Heart left ventricle (tissue), 13 donors: ENCODE results near the gene MVB12B.

ENCODE experiments used
- POLR2A ChIP-seq, 2 donors: fragments of 450-650 bp; IDR thresholded peaks; one replicate each; pipeline ENCODE4 v1.6.1; 2017; ENCODE audit warnings: antibody characterized with exemption in 2 of 2, mild to moderate bottlenecking in 2 of 2, moderate library complexity in 2 of 2
- TF ChIP-seq, protein P1 (sequence below), 12 donors: fragments of 200-600 bp; sonication (generic) in 4 of 12; IDR thresholded peaks; one replicate each; pipeline versions ENCODE4 v1.5.0 to v1.8.0; 2018 to 2022; ENCODE audit warnings: antibody characterized with exemption in 12 of 12, mild to moderate bottlenecking in 5 of 12
- donor health status: ischemic (EF 13 %, LVEDD 7.1; RV severe dilation, severe dysfunction).
- donor health status: DM: no; HTN: yes; CAD: no.
- donor health status: DM: no; HTN: no; CAD: no.
- donor health status: ischemic (EF 25% LVEDD 6.9; RV normal size, moderate dysfunction).
- donor health status: ischemic (EF 25% LVEDD 5.7; RV mildly dilated, moderate dysfunction).
- donor health status: ischemic (EF 35%, LVEDD 5.7; RV mildly dilated, moderate dysfunction).
- donor health status: nonischemic (EF 11% LVEDD 7.7; RV severe dilation, severe dysfunction).
- donor health status: DM: yes; HTN: yes; CAD: no.
- donor health status: PGD.
- donor health status: ischemic (EF 29% LVEDD 5.4; RV normal size, mild dysfunction).
- donor health status: nonischemic (EF 23%, LVEDD 6.1; RV moderate dilation, normal function).

DNA sequence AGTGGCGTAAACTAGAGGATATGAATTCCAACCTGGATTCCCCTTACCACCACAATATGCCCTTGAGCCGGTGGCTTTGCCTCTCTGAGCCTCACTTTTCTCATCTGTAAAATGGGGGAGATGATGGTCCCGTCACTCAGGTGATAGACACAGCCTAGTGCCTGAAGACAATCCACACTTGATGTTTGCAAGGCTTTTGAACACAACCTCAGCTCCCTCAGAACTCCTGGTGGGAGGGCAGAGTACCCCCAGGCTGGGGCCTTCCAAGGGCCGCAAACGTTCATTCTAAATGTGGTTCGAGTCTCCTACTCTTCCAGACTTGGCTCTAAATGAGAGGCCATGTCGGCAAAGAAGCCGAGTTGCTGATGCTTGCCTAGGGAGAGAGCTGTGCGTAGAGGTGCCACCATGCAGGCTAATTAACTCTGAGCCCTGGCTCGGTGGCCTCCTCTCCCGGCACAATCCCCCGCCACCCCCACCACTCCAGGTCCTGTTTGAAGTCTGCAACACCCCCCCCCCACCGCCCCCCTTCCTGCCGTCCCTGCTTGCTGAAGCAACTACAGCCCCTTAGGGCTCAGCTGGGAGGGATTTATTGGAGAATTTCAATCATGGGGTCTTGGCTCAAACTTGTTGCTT lies 189.4 kb downstream of the MVB12B start:
- TF ChIP-seq, protein P1, sequence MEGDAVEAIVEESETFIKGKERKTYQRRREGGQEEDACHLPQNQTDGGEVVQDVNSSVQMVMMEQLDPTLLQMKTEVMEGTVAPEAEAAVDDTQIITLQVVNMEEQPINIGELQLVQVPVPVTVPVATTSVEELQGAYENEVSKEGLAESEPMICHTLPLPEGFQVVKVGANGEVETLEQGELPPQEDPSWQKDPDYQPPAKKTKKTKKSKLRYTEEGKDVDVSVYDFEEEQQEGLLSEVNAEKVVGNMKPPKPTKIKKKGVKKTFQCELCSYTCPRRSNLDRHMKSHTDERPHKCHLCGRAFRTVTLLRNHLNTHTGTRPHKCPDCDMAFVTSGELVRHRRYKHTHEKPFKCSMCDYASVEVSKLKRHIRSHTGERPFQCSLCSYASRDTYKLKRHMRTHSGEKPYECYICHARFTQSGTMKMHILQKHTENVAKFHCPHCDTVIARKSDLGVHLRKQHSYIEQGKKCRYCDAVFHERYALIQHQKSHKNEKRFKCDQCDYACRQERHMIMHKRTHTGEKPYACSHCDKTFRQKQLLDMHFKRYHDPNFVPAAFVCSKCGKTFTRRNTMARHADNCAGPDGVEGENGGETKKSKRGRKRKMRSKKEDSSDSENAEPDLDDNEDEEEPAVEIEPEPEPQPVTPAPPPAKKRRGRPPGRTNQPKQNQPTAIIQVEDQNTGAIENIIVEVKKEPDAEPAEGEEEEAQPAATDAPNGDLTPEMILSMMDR (IDR thresholded peaks at IDR 0.05), result no peak
- no peak for TF ChIP-seq POLR2A (IDR thresholded peaks at IDR 0.05)
